ENCODE measurements around the gene TWIST2.

Gene TWIST2

DNA sequence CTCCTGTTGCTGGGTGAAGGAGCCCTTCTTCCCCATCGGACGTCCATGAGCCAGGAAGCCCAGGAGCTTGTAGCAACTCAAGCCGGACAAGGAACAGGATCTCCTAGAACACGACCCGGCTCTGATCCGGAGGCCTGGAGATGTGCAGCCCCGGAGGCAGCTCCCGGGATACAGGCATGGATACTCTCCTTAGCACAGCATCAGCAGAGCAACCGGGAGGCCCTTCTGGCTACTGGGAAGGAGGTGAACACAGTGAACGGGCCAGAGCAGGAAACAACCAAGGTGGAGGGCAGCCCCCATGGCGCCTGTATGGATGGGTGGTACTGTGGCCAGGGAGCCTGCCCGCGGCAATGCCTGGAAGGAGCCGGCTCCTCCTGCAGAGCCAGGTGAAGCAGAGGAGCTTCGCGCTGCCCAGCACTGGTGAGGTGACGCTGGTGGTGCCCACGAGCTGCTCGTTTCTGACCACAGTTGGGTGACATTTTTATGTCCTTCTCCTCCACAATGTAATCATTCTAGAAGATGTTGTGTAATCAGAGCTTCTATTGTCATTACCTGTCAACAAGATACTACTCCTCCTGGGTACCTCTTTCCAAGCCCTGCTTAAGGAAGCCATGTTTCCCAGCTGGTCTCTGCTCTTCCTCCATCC is 94.3 kb downstream of the TWIST2 start:
- TF ChIP-seq SPI1 (IDR thresholded peaks at IDR 0.05; ENCODE audit: borderline replicate concordance, low read depth) (no peak), POLR2AphosphoS5 (IDR thresholded peaks at IDR 0.05; ENCODE audit: low read depth) (no peak)
- TF ChIP-seq, protein P1, sequence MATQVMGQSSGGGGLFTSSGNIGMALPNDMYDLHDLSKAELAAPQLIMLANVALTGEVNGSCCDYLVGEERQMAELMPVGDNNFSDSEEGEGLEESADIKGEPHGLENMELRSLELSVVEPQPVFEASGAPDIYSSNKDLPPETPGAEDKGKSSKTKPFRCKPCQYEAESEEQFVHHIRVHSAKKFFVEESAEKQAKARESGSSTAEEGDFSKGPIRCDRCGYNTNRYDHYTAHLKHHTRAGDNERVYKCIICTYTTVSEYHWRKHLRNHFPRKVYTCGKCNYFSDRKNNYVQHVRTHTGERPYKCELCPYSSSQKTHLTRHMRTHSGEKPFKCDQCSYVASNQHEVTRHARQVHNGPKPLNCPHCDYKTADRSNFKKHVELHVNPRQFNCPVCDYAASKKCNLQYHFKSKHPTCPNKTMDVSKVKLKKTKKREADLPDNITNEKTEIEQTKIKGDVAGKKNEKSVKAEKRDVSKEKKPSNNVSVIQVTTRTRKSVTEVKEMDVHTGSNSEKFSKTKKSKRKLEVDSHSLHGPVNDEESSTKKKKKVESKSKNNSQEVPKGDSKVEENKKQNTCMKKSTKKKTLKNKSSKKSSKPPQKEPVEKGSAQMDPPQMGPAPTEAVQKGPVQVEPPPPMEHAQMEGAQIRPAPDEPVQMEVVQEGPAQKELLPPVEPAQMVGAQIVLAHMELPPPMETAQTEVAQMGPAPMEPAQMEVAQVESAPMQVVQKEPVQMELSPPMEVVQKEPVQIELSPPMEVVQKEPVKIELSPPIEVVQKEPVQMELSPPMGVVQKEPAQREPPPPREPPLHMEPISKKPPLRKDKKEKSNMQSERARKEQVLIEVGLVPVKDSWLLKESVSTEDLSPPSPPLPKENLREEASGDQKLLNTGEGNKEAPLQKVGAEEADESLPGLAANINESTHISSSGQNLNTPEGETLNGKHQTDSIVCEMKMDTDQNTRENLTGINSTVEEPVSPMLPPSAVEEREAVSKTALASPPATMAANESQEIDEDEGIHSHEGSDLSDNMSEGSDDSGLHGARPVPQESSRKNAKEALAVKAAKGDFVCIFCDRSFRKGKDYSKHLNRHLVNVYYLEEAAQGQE (IDR thresholded peaks at IDR 0.05; ENCODE audit: insufficient replicate concordance, low read depth), result no peak
- TF ChIP-seq, protein P2, sequence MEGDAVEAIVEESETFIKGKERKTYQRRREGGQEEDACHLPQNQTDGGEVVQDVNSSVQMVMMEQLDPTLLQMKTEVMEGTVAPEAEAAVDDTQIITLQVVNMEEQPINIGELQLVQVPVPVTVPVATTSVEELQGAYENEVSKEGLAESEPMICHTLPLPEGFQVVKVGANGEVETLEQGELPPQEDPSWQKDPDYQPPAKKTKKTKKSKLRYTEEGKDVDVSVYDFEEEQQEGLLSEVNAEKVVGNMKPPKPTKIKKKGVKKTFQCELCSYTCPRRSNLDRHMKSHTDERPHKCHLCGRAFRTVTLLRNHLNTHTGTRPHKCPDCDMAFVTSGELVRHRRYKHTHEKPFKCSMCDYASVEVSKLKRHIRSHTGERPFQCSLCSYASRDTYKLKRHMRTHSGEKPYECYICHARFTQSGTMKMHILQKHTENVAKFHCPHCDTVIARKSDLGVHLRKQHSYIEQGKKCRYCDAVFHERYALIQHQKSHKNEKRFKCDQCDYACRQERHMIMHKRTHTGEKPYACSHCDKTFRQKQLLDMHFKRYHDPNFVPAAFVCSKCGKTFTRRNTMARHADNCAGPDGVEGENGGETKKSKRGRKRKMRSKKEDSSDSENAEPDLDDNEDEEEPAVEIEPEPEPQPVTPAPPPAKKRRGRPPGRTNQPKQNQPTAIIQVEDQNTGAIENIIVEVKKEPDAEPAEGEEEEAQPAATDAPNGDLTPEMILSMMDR (IDR thresholded peaks at IDR 0.05; ENCODE audit: insufficient read depth, low read length), result no peak

DNA sequence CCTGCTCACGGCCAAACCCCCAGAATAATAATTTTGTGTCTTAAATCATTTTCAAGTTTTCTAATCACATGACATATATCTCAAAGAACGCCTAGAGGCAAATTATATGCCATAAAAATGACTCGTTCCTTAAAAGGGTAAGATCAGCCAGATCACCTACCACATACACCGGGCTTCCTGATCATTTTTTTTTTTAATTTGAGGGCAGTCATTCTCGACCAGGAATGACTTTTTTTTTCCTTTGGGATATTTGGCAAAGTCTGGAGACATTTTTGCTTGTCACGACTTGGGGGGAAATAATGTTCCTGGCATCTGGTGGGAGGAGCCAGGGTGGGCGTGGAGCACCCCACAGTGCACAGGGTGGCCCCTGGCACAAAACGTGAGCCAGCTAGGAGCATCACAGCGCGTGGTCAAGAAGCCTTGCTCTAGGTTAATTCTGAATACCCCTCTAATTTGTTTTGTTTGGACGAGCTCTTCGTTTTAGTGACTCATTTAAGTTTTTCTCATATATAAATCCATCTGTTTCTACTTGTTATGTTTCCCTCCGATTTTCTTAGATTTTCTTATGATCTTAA is 94.9 kb downstream of the TWIST2 start:
- no peak overlapping the region for H3K27ac ChIP-seq (replicated peaks)
- TF ChIP-seq POLR2AphosphoS5 (IDR thresholded peaks at IDR 0.05; ENCODE audit: low read depth) (no peak), SPI1 (IDR thresholded peaks at IDR 0.05; ENCODE audit: borderline replicate concordance, low read depth) (no peak), GABPA (IDR thresholded peaks at IDR 0.05; ENCODE audit: low read depth) (no peak)
- TF ChIP-seq, protein P1 (IDR thresholded peaks at IDR 0.05; ENCODE audit: insufficient replicate concordance, low read depth), result no peak
- TF ChIP-seq, protein P2 (IDR thresholded peaks at IDR 0.05; ENCODE audit: insufficient read depth, low read length), result no peak

More for the DNA sequence above, 94.3 kb downstream of the TWIST2 start:
- no peak overlapping the region for H3K27ac ChIP-seq (replicated peaks)
- no peak for DNase-seq (ENCODE audit: low read depth in 1 of 2, low spot score in 1 of 2)
- no peak overlapping the region for H3K4me3 ChIP-seq (replicated peaks; ENCODE audit: insufficient read depth, low read length)
- H3K27me3 ChIP-seq (ENCODE audit: insufficient read depth, poor library complexity, severe bottlenecking), result no peaks in the 10 kb centered on the region

DNA sequence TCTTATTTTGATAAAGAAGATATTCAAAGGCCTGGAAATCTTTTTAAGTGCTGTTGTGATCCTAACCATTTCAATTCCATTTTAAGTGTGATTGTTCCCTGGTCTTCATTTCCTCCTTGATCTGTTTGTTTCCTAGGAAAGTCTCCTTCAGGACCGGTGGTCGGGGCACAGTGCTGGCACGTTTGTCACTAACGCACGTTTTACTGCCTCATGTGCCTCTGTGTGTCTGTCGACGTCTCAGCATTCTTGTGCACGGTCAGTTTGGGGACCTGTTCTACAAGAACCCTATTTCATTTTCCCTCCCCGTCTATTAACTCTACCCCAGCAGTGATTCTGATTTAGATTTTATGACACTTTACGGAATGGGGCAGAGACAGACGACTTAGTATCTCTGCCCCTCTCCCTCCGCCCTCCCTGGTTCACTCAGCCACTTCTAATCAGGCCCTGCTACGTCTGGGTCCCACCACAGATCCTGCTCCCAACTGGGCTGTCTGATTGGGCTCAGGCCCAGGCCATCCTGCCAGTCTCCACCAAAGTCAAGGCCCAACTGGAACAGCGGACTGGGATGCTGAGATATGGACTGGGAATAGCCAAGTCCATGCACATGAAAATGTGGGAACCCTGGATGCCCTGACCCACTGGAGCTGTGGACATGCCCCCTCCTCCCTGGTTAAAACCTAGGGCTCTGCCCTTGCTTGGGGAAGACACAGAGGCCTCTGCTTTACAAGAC is 95.6 kb downstream of the TWIST2 start:
- Histone ChIP-seq H3K27me3 (ENCODE audit: insufficient read depth, poor library complexity, severe bottlenecking) (no peaks in the 10 kb centered on the region), H3K27ac (replicated peaks) (no peak overlapping the region), H3K4me3 (replicated peaks; ENCODE audit: insufficient read depth, low read length) (no peak overlapping the region)
- TF ChIP-seq, protein P2 (IDR thresholded peaks at IDR 0.05; ENCODE audit: insufficient read depth, low read length), result no peak
- TF ChIP-seq POLR2AphosphoS5 (IDR thresholded peaks at IDR 0.05; ENCODE audit: low read depth) (no peak), GABPA (IDR thresholded peaks at IDR 0.05; ENCODE audit: low read depth) (no peak), SPI1 (IDR thresholded peaks at IDR 0.05; ENCODE audit: borderline replicate concordance, low read depth) (no peak)
- TF ChIP-seq, protein P1 (IDR thresholded peaks at IDR 0.05; ENCODE audit: insufficient replicate concordance, low read depth), result no peak
- DNase-seq (ENCODE audit: low read depth in 1 of 2, low spot score in 1 of 2), result no peak

More for the DNA sequence above, 94.9 kb downstream of the TWIST2 start:
- no peak for DNase-seq (ENCODE audit: low read depth in 1 of 2, low spot score in 1 of 2)
- Histone ChIP-seq H3K4me3 (replicated peaks; ENCODE audit: insufficient read depth, low read length) (no peak overlapping the region), H3K27me3 (ENCODE audit: insufficient read depth, poor library complexity, severe bottlenecking) (no peaks in the 10 kb centered on the region)

Data from HL-60 (cell line).